ENCODE measurements around the gene MAP4K2. TPM values are rescaled to one million over a fixed set of nuclear protein-coding genes. Genes with fewer than 3 reads are reported as not detected.

The MAP4K2 gene
- total RNA-seq (2022) (16.8 and 21.4 TPM in 2 replicates), Bru-seq, nascent RNA (percentile 42 among the genes with signal in this experiment), BruChase-seq, experiment 1, labeled RNA remaining after a 2-hour chase (percentile 48 among the genes with signal in this experiment), BruChase-seq, experiment 2, labeled RNA remaining after a 6-hour chase (percentile 51 among the genes with signal in this experiment)
- long read RNA-seq, full-length matches to known transcripts: 5 of 14 reads
- long read RNA-seq, partial matches to known transcripts: 4 of 14 reads
- long read RNA-seq, other reads (novel, unspliced or antisense): 5 of 14 reads

GRCh38 chr11:64803158-64803845 lies at the start of gene MAP4K2:
TSS of gene MAP4K2 (minus strand) at chr11:64803214. CDS start at chr11:64803149, 65 bp downstream.
- Mint-ChIP-seq H3K36me3 (ENCODE audit: insufficient read depth, unreplicated experiment) (peaks cover 16% of the 10 kb centered on the region), H3K27ac (ENCODE audit: unreplicated experiment) (peak within 1 kb of the TSS; percentile 76), H3K4me1 (ENCODE audit: low read depth, unreplicated experiment) (peaks cover 9% of the 10 kb centered on the region), H3K4me3 (ENCODE audit: unreplicated experiment) (peak within 1 kb of the TSS; percentile 87), H3K27me3 (ENCODE audit: insufficient read depth, unreplicated experiment) (no peaks in the 10 kb centered on the region), H3K9me3 (ENCODE audit: unreplicated experiment) (no peaks in the 10 kb centered on the region)
- H3K27me3 ChIP-seq (replicated peaks; ENCODE audit: control insufficient read depth, insufficient read depth, low read length): no peaks in the 10 kb centered on the region
- no peaks in the 10 kb centered on the region for H3K9me3 ChIP-seq
- intact Hi-C loops (cut with micrococcal nuclease; ENCODE audit: unreplicated experiment): loop anchor here (2.0 to 5.0 kb wide), 3 partner anchors 25 to 89 kb away; partner anchors contain the start of genes CDC42BPG and SF1
- BruUV-seq (replicated peaks): no TSS peak
- peak; percentile 92 to 96 for DNase-seq
- CTCF ChIA-PET: interaction anchor here (0.5 to 1.0 kb wide), 7 partner anchors 15 to 1583 kb away, joined by 3 to 8 read pairs (median 3); partner anchors contain the start of genes CDC42BPG and SF1
- POLR2A ChIA-PET: interaction anchor here (0.5 to 1.9 kb wide), 3 partner anchors 25 to 207 kb away, joined by 3 to 18 read pairs (median 7); partner anchors contain the start of gene SF1
- peaks cover 20% of the 10 kb centered on the region for H3K4me1 ChIP-seq
- peak within 1 kb of the TSS; percentile 75 for H3K4me3 ChIP-seq (ENCODE audit: low read depth, low read length)
- peak; percentile 17 to 42 for TF ChIP-seq CTCF (IDR thresholded peaks at IDR 0.05; ENCODE audit: insufficient read depth in 1 of 2, low read depth in 1 of 2, low read length in 1 of 2, severe bottlenecking in 1 of 2, unreplicated experiment in 1 of 2)
- peaks cover 2% of the 10 kb centered on the region; the same call in 1 of the 2 replicates for H3K36me3 ChIP-seq (ENCODE audit: control insufficient read depth, insufficient read depth, low read length)

GRCh38 chr11:64851831-64852351 lies 48.9 kb upstream of the MAP4K2 start:
- intact Hi-C loops (cut with micrococcal nuclease; ENCODE audit: unreplicated experiment): no loop called here
- Mint-ChIP-seq H3K4me3 (ENCODE audit: unreplicated experiment) (no peak overlapping the region), H3K36me3 (ENCODE audit: insufficient read depth, unreplicated experiment) (peaks cover 66% of the 10 kb centered on the region), H3K4me1 (ENCODE audit: low read depth, unreplicated experiment) (peaks cover 30% of the 10 kb centered on the region), H3K27ac (ENCODE audit: unreplicated experiment) (peak overlapping the region; percentile 69), H3K27me3 (ENCODE audit: insufficient read depth, unreplicated experiment) (no peaks in the 10 kb centered on the region), H3K9me3 (ENCODE audit: unreplicated experiment) (no peaks in the 10 kb centered on the region)
- no TSS peak for BruUV-seq (replicated peaks)
- H3K36me3 ChIP-seq (ENCODE audit: control insufficient read depth, insufficient read depth, low read length): 0 out of 2 replicates have a peak, but pooled peaks cover 1% of the 10 kb centered on the region
- POLR2A ChIA-PET: no interaction called here
- H3K4me1 ChIP-seq: peaks cover 43% of the 10 kb centered on the region
- DNase-seq: no peak
- H3K9me3 ChIP-seq: no peaks in the 10 kb centered on the region
- CTCF ChIA-PET: no interaction called here
- H3K27me3 ChIP-seq (replicated peaks; ENCODE audit: control insufficient read depth, insufficient read depth, low read length): no peaks in the 10 kb centered on the region
- TF ChIP-seq CTCF (IDR thresholded peaks at IDR 0.05; ENCODE audit: insufficient read depth in 1 of 2, low read depth in 1 of 2, low read length in 1 of 2, severe bottlenecking in 1 of 2, unreplicated experiment in 1 of 2): no peak
- no peak overlapping the region for H3K4me3 ChIP-seq (ENCODE audit: low read depth, low read length)

GRCh38 chr11:64850979-64851567 lies 48.1 kb upstream of the MAP4K2 start:
- Histone ChIP-seq H3K4me1 (peaks cover 39% of the 10 kb centered on the region), H3K4me3 (ENCODE audit: low read depth, low read length) (no peak overlapping the region), H3K9me3 (no peaks in the 10 kb centered on the region), H3K27me3 (replicated peaks; ENCODE audit: control insufficient read depth, insufficient read depth, low read length) (no peaks in the 10 kb centered on the region), H3K36me3 (ENCODE audit: control insufficient read depth, insufficient read depth, low read length) (no peaks in the 10 kb centered on the region)
- Mint-ChIP-seq H3K9me3 (ENCODE audit: unreplicated experiment) (no peaks in the 10 kb centered on the region), H3K27me3 (ENCODE audit: insufficient read depth, unreplicated experiment) (no peaks in the 10 kb centered on the region), H3K4me1 (ENCODE audit: low read depth, unreplicated experiment) (peaks cover 29% of the 10 kb centered on the region), H3K27ac (ENCODE audit: unreplicated experiment) (no peak overlapping the region), H3K4me3 (ENCODE audit: unreplicated experiment) (no peak overlapping the region), H3K36me3 (ENCODE audit: insufficient read depth, unreplicated experiment) (peaks cover 60% of the 10 kb centered on the region)
- BruUV-seq (replicated peaks): no TSS peak
- CTCF ChIA-PET: interaction anchor here (0.6 to 1.0 kb wide), 4 partner anchors 134 to 162 kb away, joined by 3 to 4 read pairs (median 4); partner anchors contain the start of gene BATF2
- POLR2A ChIA-PET: no interaction called here
- peak in 1 of 2 experiments; percentile 31 for TF ChIP-seq CTCF (IDR thresholded peaks at IDR 0.05; ENCODE audit: insufficient read depth in 1 of 2, low read depth in 1 of 2, low read length in 1 of 2, severe bottlenecking in 1 of 2, unreplicated experiment in 1 of 2)
- peak in 1 of 2 experiments; percentile 34 for DNase-seq
- intact Hi-C loops (cut with micrococcal nuclease; ENCODE audit: unreplicated experiment): no loop called here
